HG02571 (cell line): ENCODE results near the gene DNAH11.
"Not testable (repeated sequence)": the region's sequence is repeated elsewhere in the genome, so short reads cannot be mapped to it uniquely, and the experiment has no call there.

Experiments
- ATAC-seq: cut with Tn5 transposase; IDR thresholded peaks from one replicate; pipeline ENCODE4 v1.9.1; 2021; ENCODE audit warnings: mild to moderate bottlenecking, moderate library complexity; ENCODE audit not compliant: unreplicated experiment

The DNAH11 gene

DNA sequence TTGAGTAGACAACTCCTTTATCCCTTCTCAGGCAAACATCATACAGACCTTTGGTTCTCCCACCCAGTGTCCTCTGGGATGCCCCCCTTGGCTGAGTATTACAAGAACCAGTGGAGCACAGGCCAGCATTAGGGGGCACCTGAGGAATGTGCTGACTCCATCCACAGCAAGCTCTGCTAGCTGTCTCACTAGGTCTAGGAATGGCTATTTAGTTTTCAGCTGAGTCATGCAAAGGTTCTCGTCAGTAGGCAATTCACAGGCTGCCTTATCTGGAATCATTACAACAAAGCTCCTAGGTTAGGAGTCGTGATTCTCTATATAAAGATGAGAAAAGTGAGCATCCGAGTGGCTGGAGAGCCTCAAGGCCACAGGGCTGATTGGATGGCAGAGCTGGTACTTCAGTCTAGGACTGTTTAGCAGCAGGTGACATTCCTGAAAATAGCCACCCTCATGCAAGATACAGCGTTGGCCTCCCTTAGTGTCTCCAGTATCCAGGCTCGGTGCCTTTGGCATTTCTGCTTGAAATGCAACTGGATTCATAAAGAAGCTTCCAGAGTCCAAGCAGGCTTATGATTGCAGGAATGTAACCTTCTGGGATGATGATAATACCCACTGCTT lies 327.1 kb downstream of the DNAH11 start:
- ATAC-seq: no peak

DNA sequence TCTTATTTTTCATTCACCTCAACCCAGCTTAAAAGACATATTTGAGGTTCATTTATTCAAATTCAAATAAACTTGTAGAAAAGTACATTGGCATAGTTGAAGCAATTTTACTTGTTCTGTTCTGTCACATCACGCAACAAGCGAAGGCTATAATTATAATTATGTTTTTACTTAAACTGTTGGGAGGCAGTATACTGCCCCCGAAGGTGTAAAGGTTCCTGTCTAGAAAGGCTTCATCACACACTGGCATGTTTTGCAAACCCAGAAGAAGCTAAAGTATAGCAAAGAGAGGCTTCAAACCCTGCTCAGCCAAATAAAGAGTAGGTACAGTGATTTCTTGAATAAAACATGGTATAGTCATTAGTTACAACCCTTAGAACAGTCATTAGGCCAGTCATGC lies 340.2 kb downstream of the DNAH11 start:
- ATAC-seq: no peak

DNA sequence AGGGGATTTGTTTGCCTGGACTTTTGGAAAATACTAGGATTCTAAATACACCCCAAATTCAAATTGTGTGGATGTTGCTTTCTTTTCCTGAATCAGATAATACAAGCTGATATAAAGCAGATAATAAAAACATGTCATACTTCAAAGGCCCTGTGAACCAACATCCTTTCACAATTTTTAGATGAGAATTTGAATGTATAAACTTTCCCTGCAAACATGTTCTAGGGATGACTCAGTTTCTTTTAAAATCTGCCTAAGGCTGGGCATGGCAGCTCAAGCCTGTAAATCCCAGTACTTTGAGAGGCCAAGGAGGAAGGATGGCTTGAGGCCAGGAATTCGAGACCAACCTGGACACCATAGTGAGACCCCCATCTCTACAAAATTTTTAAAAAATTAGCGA lies 340.7 kb downstream of the DNAH11 start:
- ATAC-seq: not testable (repeated sequence)

DNA sequence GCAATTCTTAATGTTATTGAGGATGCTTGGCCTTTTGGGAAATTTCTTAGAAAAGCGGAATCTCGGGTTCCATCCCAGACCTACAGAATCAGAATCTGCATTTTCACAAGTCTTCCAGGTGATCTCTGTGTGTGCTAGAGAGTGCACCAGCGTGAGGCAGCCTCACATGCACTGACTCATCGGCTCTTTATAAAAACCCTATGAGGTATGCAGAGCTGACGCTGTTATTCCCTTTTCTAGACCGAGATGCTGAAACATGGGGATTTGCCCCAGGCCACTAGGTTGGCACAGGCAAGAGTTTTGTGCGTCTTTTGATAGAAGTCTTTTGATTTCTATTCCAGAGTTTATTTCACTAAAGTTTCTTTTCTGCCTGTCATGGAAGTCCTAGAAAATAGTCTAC lies 341.7 kb downstream of the DNAH11 start:
- no peak for ATAC-seq

DNA sequence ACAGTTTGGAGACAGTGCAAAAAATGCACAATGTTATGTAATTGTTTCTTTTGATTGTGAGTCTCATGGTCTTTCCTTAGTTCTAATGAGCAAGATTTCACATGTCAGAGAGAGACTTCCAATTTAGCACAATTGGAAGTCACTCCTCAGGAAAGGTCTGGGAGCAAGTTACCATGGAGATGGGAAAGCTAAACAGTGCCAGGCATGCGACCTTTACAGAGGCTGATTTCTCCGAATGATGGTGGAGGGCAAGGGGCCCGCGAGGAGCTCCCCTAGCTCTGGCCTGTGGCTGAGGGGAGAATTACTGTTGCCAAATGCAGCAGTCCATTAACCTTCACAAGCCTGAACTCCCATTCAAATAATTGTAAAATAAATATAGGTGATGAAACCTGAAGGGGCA lies 343.6 kb downstream of the DNAH11 start:
- no peak for ATAC-seq

DNA sequence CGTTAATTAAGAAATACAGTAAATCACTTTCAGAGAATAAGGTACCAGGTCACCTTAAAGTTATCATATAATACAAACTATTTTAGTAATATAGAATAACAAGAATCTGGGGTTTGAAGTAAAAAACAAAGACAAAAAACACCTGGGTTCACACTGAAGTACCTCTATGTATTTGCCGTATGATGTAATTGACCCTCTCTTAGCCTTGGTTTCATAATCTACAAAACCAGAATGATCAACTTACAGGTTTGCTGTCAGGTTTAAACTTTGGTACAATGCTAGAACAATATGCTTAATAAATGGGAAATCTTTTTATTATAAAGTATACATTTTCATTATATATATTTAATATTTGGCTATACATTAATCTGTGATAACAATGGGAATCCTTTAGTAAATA lies 344.5 kb downstream of the DNAH11 start:
- no peak for ATAC-seq

DNA sequence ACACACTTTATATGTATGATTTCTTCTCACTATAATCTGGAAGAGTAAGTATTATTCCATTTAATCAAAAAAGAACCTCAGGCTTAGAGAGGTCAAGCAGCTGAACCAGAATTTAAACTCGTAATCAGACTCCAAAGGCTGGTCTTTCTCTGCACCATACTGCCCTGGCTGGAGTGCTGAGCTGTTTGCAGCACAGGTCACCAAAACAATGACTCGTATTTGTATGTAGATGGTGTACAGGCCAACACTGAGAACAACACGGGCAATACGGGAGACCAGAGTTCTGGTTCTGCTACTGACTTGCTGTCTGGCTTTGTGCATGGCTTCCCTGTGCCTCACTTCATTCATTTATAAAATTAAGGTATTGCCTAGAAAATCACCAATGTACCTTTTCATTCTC lies 344.9 kb downstream of the DNAH11 start:
- no peak for ATAC-seq

DNA sequence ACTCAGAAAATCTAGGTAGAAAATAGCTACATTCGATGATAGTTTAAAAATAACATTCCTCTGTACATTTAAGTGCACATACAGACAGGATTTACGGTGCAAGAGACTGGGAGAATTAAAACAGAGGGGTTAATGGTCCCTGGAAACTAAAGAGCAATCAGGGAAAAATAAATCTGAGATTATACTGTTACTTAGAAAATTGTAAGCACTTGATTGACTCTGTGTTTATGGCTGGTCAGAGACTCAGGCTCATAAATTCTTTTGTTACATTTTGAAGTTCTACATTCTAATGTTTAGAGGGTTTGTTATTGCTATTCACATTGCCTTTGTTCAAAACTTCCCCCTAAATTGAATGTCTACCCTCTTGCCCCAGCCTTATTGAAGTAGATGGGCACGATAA lies 348.5 kb downstream of the DNAH11 start:
- ATAC-seq: no peak

DNA sequence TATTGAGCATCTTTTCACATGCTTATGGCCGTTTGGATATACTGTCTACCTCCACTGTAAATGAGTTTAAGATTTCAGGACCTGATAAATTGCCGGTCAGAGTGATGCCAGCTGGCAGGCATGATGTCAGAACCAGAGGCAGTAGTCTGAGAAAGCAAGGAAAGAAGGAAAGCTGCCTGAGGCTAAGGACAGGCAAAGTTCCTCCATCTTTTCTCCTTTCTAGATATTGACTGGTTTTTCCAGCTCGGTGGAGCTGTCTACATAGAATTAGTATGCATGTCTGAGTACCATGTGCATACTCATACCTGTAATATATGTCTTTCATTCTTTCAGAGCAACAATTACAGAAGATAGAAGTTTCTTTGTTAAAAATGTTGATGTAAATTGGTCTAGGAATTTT lies 350.6 kb downstream of the DNAH11 start:
- ATAC-seq: no peak

DNA sequence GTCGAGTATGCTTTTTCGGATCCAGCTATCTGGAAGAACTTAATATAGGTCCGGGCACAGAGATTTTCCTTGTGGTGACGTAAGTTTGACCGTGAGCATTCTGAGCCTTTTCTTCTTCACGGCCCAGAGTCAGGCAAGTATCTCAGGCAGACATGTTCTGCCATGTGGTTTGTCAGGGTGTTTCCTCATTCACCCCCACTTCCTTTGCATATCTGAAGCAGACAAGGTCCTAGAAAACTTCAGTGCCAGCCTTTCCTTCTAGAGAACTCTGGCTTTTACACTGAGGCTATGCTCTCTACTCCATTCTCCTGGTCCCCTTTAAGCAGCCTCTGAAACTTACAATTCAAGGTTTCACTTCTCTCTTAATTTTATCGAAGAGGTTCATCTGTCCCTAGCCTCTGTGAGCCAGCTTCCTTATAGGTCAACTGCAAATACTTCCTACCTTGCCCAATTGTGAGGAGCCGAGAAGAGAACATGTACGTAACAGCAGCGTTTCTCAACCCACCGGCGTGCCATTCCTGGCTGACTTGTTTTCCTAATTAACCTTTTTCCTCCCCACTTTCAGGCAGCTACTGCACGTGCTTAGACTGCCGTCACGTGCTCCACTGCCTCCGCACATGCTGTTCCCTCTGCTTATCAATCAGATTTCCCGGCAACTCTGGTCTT lies 355.6 kb downstream of the DNAH11 start:
- ATAC-seq: peak; percentile 88

DNA sequence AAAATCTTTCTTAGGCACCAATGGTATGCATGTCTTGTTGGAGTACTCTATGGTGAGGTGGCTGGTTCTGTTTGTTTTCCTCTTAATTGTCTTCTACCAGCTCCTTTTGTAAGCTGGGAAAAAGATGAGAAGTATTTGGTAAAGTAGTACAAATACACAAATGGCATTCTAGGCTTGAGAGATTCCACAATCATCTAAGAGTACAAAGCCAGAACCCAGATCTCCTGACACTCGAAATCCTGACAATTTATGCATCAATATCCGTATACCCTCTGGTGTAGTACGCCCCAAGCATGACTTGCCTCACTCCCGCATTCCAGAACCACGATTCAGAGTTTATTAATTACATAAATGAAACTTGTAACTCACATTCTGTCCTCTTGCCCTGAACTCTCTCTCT lies 359.4 kb downstream of the DNAH11 start:
- no peak for ATAC-seq

DNA sequence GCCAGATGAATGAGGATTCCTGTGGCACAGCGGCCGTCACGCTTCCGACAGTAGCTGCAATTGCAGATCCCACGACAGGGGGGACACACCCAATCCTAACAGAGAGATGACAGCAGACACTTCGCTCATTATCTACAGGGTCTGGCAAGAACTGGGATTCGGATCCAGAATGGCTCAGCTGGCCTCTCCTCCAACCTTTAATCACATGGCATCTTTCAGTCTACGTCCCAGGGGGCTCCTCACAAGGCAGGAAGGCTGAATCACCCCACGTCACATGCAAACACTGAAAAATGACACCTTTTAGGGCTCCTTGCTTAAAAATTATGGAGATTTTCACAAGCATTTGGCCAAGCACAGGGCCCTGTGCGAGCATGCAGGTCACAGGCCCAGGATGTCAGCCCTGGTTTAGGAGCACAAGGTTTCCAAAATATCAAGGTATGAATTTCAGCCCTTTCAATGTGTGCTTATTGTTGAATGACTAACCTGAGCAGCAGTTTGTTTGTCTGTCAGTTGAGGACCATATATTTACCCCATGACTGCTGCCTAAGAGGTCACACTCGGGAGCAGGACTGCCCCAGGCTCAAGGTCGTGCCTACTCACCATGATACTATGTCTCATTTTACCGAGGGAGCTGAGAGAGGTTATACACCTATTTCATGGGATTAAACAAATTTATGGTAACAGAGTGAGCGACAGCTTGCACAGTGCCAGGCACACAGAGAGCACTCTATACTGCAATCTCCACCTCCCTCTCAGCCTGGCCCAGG lies 360.4 kb downstream of the DNAH11 start:
- ATAC-seq: no peak

DNA sequence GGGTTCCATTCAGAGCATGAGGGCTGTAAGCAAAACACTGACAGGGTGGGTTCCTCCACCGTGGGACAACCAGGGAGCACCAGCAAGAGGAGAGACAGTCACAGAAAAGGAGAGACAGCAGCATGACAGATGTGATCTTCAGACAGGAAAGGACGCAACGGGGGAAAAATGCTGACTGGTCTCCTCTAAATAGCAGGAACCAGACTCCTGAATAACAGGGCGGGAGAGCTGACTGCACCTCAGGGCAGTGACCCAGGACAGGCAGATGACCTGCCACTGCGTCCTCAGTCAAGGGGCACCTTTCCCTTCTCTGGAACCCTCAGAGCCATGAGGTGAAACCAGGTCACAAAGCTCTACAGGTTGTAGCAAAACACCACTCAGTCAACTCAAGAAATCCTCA lies 365.9 kb downstream of the DNAH11 start:
- ATAC-seq: no peak

DNA sequence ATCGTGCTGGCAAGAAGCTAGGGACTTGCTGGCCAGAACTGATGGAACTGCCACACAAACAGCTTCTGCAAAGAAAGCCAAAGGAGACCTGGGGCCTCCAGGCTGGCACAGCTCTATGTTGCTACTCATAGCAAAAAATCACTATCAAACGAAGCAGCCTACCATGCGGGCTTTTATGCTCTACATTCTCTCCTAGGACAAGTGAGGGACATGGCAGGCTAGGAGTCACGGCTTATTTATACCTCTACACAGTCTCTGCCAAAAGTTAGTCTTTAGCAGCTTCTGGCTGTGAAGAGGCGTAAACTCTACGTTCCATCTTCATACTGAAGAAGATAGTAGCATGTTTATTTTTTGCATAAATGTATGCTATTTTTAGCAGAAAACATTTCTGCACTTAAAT lies 367.4 kb downstream of the DNAH11 start:
- no peak for ATAC-seq

DNA sequence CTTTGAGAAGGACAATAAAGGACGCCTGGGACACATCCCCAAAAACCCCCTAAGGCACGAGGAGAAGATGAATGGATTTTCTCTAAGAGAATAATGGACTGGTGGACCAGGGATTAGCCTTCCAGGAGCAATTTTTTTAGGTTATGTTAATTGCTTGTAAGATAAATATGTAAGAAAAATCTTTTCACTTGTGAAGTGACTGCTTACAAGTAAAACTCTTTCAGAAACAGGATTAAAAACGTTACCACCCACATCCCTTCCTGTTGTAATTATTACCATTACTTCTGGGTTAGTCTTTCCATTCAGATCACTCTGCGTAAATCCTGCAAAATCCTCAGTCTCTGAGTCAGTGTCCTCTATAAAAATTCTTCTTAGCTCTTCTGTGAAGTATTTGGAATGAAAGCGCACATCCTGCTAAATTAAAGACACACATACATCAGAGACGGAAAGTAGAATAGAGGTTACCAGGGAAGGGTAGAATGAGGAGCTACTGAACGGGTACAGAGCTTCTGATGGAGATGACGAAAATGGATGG lies 368.6 kb downstream of the DNAH11 start:
- no peak for ATAC-seq

DNA sequence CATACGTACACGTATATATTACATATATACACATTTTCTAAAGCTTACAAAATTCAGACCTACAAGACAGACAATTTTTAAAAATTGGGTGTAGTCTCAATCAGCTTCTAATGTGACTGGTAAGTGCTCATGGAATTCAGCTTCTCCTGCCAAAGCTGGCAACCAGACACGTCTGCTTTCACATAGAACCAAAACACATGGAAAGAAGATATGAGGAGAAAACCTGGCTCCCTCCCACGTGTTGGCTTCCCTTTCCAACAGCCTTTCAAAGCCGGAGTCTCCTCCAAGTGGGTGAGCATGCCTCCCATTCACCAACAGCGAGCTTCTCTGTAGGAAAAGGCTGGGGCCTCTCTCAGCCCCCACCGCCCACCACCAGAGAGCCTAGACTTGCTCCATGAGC lies 369.5 kb downstream of the DNAH11 start:
- ATAC-seq: no peak

DNA sequence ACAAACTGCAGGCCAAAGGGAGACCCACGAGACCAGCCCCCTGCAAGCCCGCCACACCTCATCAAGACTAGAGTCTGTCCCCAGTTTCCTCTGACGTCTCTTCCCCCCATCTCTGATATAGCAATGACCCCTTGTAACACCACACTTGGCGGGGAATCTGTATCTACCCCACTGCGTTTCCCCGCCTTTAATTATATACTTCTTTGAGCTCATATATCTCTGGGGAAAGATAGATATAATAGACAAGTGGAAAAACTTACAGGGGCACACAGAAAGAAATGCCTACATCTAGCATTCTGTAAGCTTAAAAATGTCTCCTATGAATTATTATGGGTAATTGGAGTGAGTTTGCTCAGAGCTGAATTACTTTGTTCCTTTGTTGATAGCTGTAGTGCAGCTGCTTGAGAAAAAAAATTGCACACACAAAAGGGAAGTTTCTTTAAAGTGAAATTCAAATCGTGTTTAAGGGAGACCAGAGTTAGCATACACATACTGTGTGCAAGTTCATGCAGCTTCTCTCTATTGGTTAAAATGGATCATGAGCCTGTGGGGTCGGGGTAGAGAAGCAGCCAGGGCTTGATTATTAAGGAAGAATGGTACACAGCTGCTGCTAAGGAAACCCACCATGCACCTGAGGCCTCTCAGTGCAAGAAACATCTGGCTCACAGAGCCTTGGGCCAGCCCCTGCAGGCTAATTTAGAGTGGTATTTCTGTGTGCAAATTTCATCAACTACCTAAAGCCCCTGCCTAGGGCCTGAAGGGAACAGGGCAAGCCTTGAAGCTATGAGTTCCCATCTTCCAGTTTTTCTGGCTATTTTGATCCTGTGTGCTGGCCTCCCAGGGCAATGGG lies 370.3 kb downstream of the DNAH11 start:
- no peak for ATAC-seq

DNA sequence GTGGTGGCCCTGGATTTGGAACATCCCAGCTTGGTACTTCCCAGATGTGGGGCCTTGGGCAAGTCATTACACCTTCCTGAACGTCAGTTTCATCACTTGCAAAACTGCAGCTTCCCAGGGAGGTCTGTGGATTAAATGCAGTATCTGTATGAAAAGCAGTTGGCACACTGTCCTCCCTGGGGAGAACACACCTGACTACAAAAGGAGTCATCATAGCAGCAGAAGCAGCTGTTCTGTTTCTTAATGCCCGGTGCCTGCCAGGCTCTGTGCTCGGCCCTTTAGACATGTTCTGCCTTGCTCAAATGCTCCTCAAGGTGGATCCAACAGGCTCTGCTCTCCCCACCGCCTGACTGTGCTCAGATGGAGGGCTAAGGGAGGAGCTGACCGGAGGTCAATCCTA lies 371.8 kb downstream of the DNAH11 start:
- no peak for ATAC-seq

DNA sequence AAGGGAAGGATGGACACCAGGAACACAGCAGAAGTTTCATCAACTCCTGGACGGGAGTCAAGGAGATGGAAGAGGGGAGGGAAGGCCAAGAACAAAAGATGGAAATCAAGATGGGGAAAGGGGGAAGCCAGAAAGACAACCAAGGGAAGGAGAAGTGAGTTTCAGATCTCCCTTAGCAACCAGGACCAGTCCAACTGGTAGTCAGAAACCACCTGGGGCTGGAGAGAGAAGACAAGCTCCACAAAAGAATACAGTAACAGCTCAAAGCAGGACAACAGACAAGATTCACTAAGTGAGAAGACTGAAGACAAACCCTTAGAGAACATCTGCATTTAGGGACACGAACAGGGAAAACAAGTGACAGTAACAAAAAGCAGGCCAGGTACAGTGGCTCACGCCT lies 372.3 kb downstream of the DNAH11 start:
- ATAC-seq: no peak

DNA sequence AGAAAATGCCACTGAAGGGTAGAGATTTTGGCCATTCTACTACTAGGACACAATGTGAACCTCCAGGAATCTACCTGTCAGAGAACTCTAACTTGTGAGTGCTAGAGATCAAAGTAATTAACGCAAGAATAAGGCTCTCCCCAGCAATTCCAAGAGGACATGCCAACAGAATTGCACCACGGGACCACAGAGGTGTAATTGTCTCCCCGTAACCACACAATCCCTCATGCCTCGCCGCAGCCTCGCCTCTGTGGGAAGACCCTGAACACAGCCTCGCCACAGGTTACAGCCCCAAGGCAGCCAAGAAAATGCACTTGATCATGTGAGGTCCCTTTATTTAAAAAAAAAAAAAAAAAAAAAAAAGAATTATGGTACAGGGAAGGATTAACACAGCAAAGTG lies 373.3 kb downstream of the DNAH11 start:
- ATAC-seq: no peak

DNA sequence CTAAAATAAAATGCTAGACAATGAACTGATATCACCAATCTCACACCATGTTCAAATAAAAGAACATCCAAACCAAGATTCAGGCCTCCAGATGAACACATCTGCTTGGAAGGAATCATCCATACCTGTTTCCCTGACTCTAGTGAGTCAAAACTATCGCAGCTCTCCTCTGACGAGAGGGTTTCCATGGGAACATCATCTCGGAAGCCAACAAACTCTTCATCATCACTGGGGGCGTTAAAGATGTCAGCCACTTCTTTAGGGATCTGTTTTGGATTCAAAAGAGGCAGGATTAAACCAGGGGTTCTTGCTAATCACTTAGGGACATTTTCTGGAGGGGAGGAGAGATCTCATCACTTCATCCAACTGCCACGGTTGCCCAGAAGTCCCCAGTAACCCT lies 373.8 kb downstream of the DNAH11 start:
- no peak for ATAC-seq
